Measurements from ENCODE around the gene RGS19. TPM values are rescaled to one million over a fixed set of nuclear protein-coding genes. Genes with fewer than 3 reads are reported as not detected.

Gene RGS19
- total RNA-seq, 6 experiments from 2014 or later = 2.6 to 10.9 (median 5.7) TPM

GRCh38 chr20:64041781-64042053 is 37.6 kb downstream of the RGS19 start:
- H3K4me1 ChIP-seq = peaks cover 0 to 7% (median 0%) of the 10 kb centered on the region in 4 donors

GRCh38 chr20:64041040-64041780 is 38.1 kb downstream of the RGS19 start:
- intact Hi-C loops (cut with DNase I) = no loop called here
- TF ChIP-seq CTCF (IDR thresholded peaks at IDR 0.05) (no peak), POLR2A (IDR thresholded peaks at IDR 0.05) (no peak)
- Histone ChIP-seq H3K4me1 (peaks cover 0 to 7% (median 0%) of the 10 kb centered on the region in 4 donors), H3K4me3 (no peak overlapping the region), H3K36me3 (no peaks in the 10 kb centered on the region), H3K9me3 (no peaks in the 10 kb centered on the region), H3K27me3 (peaks cover 0 to 11% of the 10 kb centered on the region in 2 donors), H3K27ac (no peak overlapping the region)
- no CpG with 5 or more reads among the region's 15 CpGs for WGBS (ENCODE audit: insufficient coverage, low coverage, low lambda C conversion rate, missing lambda C conversion rate)
- DNase-seq (no peak), ATAC-seq (no peak)

More at GRCh38 chr20:64041781-64042053, 37.6 kb downstream of the RGS19 start:
- TF ChIP-seq POLR2A (IDR thresholded peaks at IDR 0.05) = no peak
- TF ChIP-seq CTCF (IDR thresholded peaks at IDR 0.05) = no peak
- Histone ChIP-seq H3K9me3 (no peaks in the 10 kb centered on the region), H3K27me3 (peaks cover 0 to 11% of the 10 kb centered on the region in 2 donors), H3K4me3 (no peak overlapping the region), H3K36me3 (no peaks in the 10 kb centered on the region), H3K27ac (no peak overlapping the region)
- intact Hi-C loops (cut with DNase I) = no loop called here
- no peak for DNase-seq
- ATAC-seq = no peak
- WGBS (ENCODE audit: insufficient coverage, low coverage, low lambda C conversion rate, missing lambda C conversion rate) = 39% methylated on average over 6 of the region's 11 CpGs

- intact Hi-C loops (cut with DNase I) = no loop called here
- DNase-seq = no peak
These were observed 38.9 kb downstream of the RGS19 start for GRCh38 chr20:64040231-64041039.

More at GRCh38 chr20:64040231-64041039, 38.9 kb downstream of the RGS19 start:
- H3K36me3 ChIP-seq = no peaks in the 10 kb centered on the region
- H3K4me3 ChIP-seq = no peak overlapping the region
- TF ChIP-seq CTCF (IDR thresholded peaks at IDR 0.05) (no peak), POLR2A (IDR thresholded peaks at IDR 0.05) (no peak)
- 20% methylated on average over 2 of the region's 12 CpGs for WGBS (ENCODE audit: insufficient coverage, low coverage, low lambda C conversion rate, missing lambda C conversion rate)
- no peak for ATAC-seq
- H3K27me3 ChIP-seq = peaks cover 0 to 11% of the 10 kb centered on the region in 2 donors
- H3K9me3 ChIP-seq = no peaks in the 10 kb centered on the region
- H3K4me1 ChIP-seq = peaks cover 0 to 7% (median 0%) of the 10 kb centered on the region in 4 donors
- H3K27ac ChIP-seq = no peak overlapping the region
